ENCODE data around the gene OSBP2.

Gene OSBP2

DNA sequence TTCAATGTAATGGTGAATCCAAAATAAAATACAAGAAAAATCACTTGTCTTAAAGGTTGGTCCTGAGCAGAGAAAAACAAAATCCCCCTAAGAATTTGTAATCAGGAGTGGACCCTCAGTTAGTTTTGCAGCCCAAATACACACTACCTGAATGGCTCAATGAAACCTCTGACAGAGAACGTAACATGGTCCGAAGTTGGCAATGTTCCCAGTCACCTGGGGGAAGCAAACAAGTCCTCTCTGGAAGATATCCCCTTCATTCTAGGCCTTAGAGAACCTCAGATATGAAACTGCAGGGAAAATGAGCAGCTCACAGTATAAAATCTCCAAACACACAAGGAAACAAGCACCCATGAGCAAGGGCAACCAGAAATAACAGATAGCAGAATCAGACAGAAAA lies 215.7 kb downstream of the OSBP2 start:
- DNase-seq = peak in 1 of 2 experiments; percentile 6

DNA sequence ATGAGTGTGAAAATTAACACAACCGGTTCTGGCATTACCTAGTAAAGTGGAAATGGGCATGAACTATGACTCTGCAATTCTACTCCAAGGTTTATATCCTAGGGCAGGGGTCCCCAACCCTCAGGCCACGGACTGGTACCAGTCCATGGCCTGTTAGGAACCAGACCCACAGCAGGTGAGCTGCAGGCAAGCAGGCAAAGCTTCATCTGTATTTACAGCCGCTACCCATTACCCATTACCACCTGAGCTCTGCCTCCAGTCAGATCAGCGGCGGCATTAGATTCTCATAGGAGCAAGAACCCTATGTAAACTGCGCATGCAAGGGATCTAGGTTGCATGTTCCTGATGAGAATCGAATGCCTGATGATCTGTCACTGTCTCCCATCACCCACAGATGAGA lies 224.1 kb downstream of the OSBP2 start:
- no peak for DNase-seq

DNA sequence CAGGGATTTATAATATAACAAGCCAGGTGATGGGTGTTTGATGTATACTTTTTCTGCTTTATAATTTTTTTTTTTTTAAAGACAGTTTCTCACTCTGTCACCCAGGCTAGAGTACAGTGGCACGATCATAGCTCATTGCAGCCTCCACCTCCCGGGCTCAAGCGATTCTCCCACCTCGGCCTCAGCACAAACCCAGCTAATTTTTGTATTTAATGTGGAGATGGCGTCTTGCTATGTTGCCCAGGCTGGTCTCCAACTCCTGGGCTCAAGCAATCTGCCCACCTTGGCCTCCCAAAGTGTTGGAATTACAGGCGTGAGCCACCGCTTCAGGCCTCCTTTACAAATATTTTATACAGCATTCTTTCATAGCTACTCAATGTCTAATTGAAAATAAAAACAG lies 225.3 kb downstream of the OSBP2 start:
- DNase-seq = no peak

DNA sequence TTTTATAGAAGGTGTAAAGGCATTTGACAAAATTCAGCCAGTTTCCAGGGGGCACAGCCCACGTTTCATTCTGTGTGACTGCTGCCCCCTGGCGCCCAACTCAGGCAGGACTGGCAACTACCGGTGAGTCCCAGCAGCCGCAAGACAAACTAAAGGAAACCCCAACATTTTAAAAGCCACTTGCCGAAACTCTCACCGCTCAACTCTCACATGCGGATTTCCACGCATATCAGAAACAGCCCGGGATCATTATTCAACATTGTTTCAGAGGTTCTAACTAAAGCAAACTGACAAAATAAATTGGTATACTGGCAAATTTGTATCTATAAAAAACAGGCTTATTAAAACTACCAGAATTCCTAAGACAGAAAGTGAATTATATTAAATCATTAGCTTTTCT lies 225.7 kb downstream of the OSBP2 start:
- peak; percentile 37 to 40 for DNase-seq

GRCh38 chr22:30921108-30921507 lies 226.4 kb downstream of the OSBP2 start:
- DNase-seq = no peak

GRCh38 chr22:30922151-30922611 lies 227.5 kb downstream of the OSBP2 start:
- DNase-seq = no peak

DNA sequence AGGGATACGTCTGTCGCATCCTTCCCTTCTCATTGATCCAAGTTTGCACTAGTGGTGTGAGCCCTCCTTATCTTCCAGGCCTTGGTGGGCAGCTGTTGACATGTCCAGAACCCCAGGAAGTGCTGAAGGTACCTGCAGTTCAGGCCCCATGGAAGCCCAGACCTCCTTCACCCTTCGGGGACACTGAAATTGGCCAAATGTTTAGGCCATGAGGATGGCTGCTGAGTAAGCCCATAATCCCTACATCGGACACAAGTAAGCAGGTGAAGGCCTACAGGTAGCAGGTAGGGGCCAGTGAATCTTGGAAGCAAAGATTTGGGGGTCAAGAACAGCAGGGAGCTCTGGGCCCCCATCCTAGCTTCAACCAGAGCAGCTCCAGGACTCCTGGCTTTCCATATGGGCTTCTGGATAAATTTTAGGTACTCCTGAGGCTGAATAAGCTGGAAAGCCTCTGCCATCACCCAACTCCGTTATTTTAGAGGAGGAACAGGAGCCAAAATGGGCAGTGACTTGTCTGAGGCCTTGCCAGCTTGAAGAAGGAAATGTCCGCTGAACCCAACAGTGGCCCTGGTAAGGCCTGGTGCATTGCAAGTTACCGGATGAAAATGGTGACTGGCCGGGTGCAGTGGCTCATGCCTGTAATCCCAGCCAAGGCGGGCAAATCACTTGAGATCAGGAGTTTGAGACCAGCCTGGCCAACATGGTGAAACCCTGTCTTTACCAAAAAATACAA lies 228.7 kb downstream of the OSBP2 start:
- DNase-seq = no peak

- no peak for DNase-seq
Measured at GRCh38 chr22:30925667-30926066, 231.0 kb downstream of the OSBP2 start.

- DNase-seq = no peak
Measured at GRCh38 chr22:30926706-30927105, 232.0 kb downstream of the OSBP2 start.

DNA sequence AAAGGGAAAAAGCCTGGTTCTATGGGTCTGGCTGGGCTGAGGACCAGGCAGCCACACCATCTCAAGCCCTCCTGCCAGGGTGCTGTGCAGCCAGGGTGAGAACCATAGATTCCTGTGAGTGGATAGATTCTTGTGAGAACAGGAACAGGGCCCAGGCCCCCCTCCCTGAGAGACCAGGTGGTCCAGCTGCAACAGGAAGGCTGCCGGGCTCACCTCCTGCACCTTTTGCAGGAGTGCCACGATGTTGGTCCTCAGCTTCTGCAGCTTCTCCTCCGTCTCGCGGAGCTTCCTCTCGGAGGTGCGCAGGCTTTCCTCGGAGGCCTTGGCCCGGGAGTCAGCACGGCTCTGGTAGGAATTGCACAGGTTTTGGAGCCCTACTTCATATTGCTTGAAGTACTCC lies 233.1 kb downstream of the OSBP2 start:
- no peak for DNase-seq

DNA sequence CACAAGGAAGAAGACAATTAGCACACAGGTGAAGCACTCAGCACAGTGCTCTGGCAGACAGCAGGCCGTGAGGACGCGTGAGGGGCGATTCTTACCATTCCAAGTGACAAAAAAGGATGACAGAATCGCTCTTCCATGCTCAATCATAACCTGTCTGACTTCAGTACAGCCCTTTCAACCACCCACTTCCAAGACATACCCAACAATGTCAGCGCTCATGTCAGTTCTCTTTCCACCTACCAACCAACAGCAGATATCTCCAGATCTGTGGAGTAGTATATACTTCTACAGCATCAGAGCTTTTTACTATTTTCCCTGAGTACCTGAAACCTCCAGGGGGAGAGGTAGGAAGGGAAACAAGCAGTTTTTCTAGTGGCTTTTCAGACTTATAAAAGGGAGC lies 233.7 kb downstream of the OSBP2 start:
- no peak for DNase-seq

GRCh38 chr22:30930228-30930627 lies 235.6 kb downstream of the OSBP2 start:
- DNase-seq = no peak

DNA sequence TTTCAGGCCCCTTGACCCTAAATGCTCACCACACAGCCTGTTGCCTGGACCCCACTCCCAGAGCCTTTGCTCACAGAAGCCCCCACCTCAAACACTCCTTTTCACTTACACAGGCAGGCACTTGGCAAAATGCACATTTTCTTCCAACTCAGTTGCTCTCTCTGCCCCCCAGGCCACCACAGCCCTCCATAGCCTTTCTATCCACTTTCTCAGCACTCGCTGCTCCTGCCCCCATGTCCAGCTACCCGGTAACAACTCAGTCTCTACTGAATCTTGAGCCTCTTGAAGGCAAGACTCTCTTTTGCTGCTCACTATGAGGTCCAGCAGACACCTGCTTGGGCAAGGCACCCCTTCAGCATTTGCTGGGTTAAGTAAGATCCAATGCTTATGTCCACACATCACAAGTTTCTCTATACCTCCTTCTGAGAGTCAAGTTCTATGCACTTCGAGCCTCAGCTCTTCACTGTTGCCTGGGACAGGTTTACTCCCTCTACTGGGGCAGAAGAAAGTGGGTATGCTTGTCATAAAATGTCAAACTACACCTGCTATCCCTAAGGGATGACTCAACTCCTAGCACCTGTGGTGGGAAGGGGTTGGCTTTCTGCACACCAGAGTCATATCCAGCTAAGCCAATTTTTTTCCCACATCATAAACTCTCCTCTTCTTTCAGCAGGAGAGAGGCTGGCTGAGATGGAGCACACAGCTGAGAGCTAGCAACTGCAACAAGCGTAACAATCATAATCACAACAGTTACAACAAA lies 237.0 kb downstream of the OSBP2 start:
- no peak for DNase-seq

DNA sequence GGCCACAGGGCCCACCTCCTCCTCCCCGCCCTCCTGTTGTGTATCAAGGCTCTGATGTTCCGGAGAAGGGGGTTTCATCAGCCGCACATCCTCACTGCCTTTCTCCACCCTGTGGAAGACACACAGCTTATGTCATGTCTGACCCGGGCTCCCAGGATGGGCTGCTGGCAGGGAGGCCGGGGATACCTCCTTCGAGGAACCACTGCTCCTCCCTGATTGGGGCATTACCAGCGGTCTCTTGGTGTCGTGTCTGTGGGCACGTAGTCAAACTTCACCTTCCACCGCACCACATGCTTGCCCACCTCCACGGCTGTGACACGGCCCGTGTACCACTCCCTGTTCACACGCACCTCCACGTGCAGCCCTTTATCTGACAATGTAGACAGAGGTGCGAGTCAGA lies 238.0 kb downstream of the OSBP2 start:
- DNase-seq = no peak

DNA sequence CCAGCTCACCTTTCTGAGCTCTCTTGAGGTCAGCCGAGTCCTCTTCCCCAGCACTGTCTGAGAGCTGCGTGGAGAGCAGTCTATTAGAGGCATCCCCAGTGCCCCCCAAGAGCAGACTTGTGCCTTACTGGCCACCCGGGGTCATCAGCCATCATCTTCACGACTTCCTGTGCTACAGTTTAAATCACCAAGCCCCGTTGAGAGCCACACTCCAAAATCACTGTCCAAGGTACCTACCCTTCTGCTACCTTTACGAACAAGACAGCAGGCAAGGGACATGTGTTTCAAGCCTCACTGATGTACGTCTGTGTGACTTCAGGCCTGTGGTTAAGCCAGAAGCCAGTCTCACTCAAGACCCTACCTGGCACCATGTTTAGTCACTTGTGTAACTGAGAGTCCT lies 238.8 kb downstream of the OSBP2 start:
- DNase-seq = no peak

DNA sequence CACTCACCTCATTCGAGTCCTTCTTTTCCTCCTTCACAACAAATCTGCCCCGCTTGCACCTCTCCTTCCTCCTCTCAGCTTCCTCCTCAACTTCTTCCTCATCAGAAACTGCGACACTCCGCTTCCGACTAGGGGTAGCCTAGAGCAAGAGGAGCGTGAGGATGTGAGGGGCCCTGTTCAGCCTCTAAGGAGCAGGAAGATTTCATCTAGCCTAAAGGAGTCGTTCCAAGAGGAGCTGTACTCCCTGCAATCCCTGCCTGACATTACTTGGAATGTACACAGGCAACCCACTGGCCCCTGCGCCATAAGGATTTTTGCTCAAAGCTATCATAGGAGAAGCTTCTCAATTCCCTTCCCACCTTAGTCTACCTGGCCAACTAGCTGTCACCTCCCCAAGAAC lies 239.4 kb downstream of the OSBP2 start:
- no peak for DNase-seq

- DNase-seq = no peak
Measured at GRCh38 chr22:30940685-30941362, 246.2 kb downstream of the OSBP2 start.

- no peak for DNase-seq
Measured at GRCh38 chr22:30941363-30941740, 246.7 kb downstream of the OSBP2 start.

DNA sequence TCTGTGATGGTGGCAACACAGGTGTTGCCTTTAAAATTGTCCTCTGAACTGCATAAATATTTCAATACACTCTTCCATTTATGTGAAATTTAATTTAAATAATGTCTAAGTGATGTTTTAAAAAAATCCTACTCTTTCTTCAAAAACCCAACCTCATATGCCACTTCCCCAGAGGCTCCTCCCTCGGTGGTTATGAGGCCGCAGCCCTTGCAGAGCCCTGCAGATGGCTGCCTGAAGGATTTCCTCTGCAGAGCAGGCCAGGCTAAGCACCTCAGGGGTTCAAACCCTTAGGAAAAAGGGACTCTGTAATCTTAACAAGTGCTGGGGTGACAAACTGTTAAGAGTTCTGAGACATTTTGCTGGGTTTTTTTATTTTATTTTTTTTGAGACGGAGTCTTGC lies 248.7 kb downstream of the OSBP2 start:
- no peak for DNase-seq

DNA sequence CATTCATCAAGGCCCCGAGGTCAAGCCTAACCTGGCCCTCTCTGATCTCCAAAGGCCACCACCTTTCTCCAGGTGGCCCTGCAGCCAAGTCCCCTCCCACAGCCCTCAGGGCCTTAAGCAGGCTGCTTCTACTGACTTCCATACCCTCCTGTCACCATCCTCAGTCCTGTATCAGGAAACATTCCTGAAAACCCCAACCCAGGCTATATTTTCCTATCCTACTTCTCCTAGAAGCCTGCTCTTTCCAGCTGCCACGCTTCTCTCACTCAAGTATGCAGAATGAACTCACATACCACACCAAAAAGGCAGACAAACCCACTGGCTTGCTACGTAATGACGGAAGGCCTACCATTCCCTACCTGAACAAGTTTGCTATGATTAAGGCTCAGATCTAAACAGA lies 250.3 kb downstream of the OSBP2 start:
- no peak for DNase-seq

DNA sequence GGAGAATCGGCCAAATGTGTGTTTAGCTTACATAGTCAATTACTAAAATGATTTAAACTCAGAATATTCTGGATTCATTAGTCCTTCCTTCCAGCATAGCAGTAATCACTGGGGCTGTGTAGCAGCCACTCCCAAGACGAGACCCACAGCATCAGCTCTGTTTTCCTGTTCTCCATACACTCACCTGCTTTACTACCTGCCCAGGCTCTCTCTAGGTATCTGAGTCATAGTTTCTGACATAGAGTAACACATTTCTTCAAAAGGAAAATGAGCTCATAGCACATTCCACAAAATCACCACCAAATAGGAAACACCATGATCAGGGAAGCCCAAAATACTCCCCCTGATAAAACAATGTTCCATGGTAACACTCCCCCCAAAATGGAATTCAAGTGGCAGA lies 251.0 kb downstream of the OSBP2 start:
- no peak for DNase-seq

DNA sequence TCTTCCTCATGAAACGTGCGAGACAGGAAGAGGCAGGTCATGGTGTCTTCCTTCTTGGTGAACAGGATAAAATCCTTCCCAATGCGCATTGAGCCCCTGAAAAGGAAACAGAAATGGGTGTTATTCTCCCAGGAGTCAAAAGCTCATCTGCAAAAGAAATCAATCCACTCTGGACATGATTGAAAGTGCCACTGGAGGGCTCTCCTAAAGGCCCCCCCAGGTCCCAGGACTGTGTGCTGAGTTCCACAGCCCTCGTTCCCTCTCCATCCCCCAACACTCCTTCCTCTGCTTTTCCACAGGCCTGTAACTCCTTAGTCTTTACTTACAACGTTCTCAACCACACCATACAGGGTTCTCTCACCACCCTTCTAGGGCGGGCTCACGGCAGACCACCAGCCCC lies 251.7 kb downstream of the OSBP2 start:
- DNase-seq = no peak

- DNase-seq = peak; percentile 57 to 67
Measured at GRCh38 chr22:30947173-30947815, 252.6 kb downstream of the OSBP2 start.

Measured in NCI-H2081 (cell line).